GM18517 (cell line): Measurements from ENCODE around the gene PRKCSH.
"Not testable (repeated sequence)": the region's sequence is repeated elsewhere in the genome, so short reads cannot be mapped to it uniquely, and the experiment has no call there.

Source experiments
- ATAC-seq: cut with Tn5 transposase; IDR thresholded peaks from one replicate; pipeline ENCODE4 v1.9.1; 2021; ENCODE audit warnings: mild to moderate bottlenecking, moderate library complexity; ENCODE audit not compliant: unreplicated experiment

PRKCSH gene

GRCh38 chr19:11448410-11448809 is 13.0 kb downstream of the PRKCSH start:
- ATAC-seq = no peak

- no peak for ATAC-seq
These were observed 13.6 kb downstream of the PRKCSH start for GRCh38 chr19:11448923-11449554.

- ATAC-seq = no peak
These were observed 15.3 kb downstream of the PRKCSH start for GRCh38 chr19:11450570-11451326.

GRCh38 chr19:11451327-11451870 is 16.0 kb downstream of the PRKCSH start:
- no peak for ATAC-seq

- ATAC-seq = no peak
These were observed 16.6 kb downstream of the PRKCSH start for GRCh38 chr19:11451871-11452619.

GRCh38 chr19:11452620-11453310 is 17.3 kb downstream of the PRKCSH start:
- ATAC-seq = no peak

GRCh38 chr19:11453468-11454341 is 18.3 kb downstream of the PRKCSH start:
- ATAC-seq = no peak

- ATAC-seq = not testable (repeated sequence)
These were observed 19.8 kb downstream of the PRKCSH start for GRCh38 chr19:11455233-11455554.

- no peak for ATAC-seq
These were observed 21.2 kb downstream of the PRKCSH start for GRCh38 chr19:11456659-11457058.

- ATAC-seq = no peak
These were observed 21.7 kb downstream of the PRKCSH start for GRCh38 chr19:11457115-11457514.

- ATAC-seq = no peak
These were observed 22.4 kb downstream of the PRKCSH start for GRCh38 chr19:11457831-11458230.

- no peak for ATAC-seq
These were observed 22.9 kb downstream of the PRKCSH start for GRCh38 chr19:11458236-11458900.

GRCh38 chr19:11458912-11459311 is 23.5 kb downstream of the PRKCSH start:
- not testable (repeated sequence) for ATAC-seq

GRCh38 chr19:11460207-11460606 is 24.8 kb downstream of the PRKCSH start:
- no peak for ATAC-seq

GRCh38 chr19:11461453-11461852 is 26.0 kb downstream of the PRKCSH start:
- no peak for ATAC-seq

GRCh38 chr19:11463391-11463790 is 28.0 kb downstream of the PRKCSH start:
- ATAC-seq = no peak

GRCh38 chr19:11464333-11465265 is 29.2 kb downstream of the PRKCSH start:
- ATAC-seq = no peak

- no peak for ATAC-seq
These were observed 30.2 kb downstream of the PRKCSH start for GRCh38 chr19:11465600-11465999.
